NCI-H2107 (cell line): Measurements from ENCODE around the gene SPATA31A3.
"Not testable (repeated sequence)": the region's sequence is repeated elsewhere in the genome, so short reads cannot be mapped to it uniquely, and the experiment has no call there.

Experiments
- DNase-seq: peaks from one replicate; lab custom pipeline; 2025; lab: John Stamatoyannopoulos, UW

The SPATA31A3 gene

DNA sequence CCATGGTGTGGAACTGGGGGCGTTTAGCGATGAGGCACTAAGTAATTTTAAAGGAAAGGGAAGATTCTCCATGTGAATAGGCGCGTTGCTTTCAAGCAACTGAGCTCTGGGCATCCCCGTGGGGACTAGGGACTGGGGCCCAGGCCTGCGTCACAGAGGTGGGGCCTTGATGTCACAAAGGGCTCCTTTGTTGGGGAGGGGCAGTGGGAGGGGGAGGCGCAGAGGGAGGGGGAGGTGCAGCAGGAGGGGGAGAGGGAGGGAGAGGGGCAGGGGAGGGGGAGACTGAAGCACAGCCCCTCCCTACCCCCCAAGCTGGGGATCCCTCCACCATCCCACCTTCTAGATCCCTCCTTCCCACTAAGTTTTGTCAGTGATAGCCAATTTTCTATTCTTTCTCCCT is at the start of gene SPATA31A3:
Gene SPATA31A3 (minus strand): TSS at position 101 of the 400 bp plus-strand sequence. CDS start 29 bp downstream, at position 72.
- not testable (repeated sequence) for DNase-seq

DNA sequence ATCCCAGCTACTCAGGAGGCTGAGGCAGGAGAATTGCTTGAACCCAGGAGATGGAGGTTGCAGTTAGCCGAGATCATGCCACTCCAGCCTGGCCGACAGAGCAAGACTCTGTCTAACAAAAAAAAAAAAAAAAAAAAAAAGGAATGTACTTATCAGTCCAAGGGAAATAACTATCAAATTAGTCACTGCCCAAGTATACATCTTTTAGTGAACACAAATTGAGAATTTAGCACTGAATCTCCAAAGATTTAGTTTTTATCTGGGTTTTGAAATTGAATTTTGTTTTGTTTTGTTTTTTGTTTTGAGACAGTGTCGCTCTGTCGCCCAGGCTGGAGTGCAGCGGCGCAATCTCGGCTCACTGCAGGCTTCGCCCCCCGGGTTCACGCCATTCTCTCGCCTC is 39.8 kb downstream of the SPATA31A3 start:
- not testable (repeated sequence) for DNase-seq

DNA sequence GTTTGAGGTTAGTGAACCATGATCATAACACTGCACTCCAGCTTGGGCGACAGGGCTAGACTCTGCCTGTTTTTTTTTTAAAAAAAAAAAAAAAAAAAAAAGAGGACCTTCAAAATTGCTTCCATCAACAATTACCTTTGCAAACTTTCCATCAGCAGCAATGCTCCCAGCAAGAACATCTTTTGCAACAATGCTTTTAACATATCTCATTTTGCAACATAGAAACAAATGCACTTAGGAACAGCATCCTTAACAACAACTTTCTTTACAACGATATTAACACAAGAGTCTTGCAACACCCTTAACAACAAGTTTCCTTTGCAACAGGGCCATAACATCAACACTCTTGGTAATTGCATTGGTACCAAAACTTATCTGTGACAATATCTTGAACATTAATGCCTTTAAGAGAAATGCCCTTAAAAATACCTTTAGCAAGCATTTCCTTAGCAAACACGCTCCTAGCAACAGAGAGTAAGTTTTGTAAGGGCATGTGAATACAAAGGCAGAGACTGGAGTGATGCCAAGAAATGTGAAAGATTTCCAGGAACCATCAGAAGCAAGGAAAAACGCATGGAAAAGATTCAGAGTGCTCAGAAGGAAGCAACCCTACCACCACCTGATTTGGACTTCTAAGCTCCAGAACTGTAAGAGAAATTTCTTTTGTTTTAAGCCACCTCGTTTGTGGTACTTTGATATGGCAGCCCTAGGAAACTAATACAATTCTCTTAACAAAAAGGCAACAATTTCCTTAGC is 49.8 kb downstream of the SPATA31A3 start:
- not testable (repeated sequence) for DNase-seq

DNA sequence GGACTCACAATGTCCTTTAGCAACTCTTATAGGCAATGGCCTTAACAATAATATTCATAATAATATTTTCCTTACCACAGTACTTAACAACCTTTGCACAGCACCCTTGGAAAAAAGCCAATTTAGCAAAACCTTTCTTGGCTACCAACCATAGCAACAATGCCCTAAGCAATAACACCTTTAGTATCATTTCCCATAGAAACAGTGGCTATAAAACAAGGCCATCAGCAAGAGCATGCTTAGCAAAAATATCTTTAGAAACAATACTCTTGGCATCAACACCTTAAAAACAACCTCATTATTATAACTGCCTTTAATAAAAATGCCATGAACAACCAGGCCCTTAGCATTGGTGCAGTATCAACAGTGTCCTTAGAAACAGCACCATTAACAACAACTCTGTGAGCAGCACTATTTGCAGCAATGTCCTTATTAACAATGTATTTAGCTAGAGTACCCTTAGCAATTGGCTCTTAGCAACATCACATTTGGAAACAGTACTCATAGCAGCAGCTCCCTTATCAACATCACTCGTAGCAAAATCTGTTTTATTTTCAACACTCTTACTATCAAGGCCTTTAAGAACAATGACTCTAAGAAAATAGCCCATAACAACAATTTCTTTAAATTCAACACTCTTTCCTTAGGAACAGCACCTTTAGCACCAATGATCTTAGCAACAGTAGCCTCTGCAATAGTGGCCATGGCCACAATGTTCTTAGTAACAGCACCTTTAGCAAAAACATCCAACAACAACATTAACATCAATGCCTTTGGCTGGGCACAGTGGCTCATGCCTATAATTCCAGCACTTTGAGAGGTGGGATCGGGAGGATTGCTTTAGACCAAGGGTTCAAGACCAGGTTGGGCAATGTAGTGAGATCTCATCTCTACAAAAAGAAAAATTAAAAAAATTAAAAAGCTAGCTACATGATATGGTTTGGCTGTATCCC is 52.2 kb downstream of the SPATA31A3 start:
- not testable (repeated sequence) for DNase-seq

DNA sequence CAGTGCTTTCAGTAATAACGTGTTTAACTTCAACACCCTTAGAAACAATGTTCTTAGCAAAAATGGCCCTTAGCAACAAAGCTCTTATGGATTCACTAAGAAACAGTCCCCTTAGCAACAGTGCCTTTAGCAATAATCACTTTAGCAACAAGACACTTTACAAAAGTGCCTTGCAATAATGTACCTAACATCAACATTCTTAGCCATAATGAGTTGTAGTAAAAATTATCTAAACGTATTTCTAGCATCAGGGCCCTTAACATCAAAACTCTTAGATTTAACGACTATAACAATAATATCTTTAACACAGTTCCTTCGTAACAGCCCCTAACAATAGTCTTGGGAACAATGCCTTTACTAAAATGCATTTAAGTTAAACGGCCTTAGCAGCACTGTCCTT is 54.0 kb downstream of the SPATA31A3 start:
- DNase-seq, result not testable (repeated sequence)

DNA sequence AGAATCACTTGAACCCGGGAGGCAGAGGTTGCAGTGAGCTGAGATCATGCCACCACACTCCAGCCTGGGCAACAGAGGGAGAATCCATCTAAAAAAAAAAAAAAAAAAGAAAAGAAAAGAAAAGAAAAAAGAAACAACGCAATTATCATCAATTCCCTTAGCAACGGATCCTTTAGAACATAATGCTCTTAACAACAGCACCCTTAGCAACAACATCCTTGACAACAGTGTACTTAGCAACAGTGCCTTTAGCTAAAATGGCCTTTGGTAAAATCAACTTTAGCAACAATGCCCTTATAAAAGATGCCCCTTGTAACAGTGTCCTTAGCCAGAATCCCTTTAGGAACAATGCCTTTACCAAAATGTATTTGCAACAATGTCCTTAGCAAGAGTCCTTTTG is 54.7 kb downstream of the SPATA31A3 start:
- DNase-seq, result not testable (repeated sequence)
